Right lobe of liver (tissue), 4 donors: ENCODE results near the gene DOCK7.

ENCODE experiments used
- CTCF ChIP-seq, 4 donors: fragments of 200-600 bp in 3 of 4; fragments of 450-650 bp in 1 of 4; IDR thresholded peaks; one replicate each; pipeline versions ENCODE4 v1.5.1 to v1.8.0; 2016 to 2022; ENCODE audit warnings: antibody characterized with exemption in 4 of 4, mild to moderate bottlenecking in 2 of 4
- POLR2A ChIP-seq: fragments of 450-650 bp; IDR thresholded peaks from one replicate; pipeline ENCODE4 v1.6.1; 2017; ENCODE audit warnings: antibody characterized with exemption, mild to moderate bottlenecking
- donor health status: DM: no; HTN: no; CAD: no.
- donor health status: DM: no; HTN: no; CAD: no.
- donor health status: DM: no; HTN: yes; CAD: no.

GRCh38 chr1:62493656-62494055 is 194.5 kb downstream of the DOCK7 start:
- TF ChIP-seq CTCF (IDR thresholded peaks at IDR 0.05) (no peak), POLR2A (no peak)
